GM12892 (cell line): ENCODE data around the gene ADAMTS15.

Experiments used
- DNase-seq: peaks from one replicate; pipeline ENCODE4 v3.0.0; 2011; ENCODE audit not compliant: insufficient read length
- FAIRE-seq: peaks from 2 replicates; lab custom pipeline; 2011; peaks lifted over from hg19 to GRCh38; lab: Jason Lieb, UNC
- POLR2A ChIP-seq: IDR thresholded peaks from 2 replicates; pipeline ENCODE4 v1.6.1; 2011; ENCODE audit warnings: low read depth, low read length, control low read depth
- POLR2AphosphoS5 ChIP-seq: IDR thresholded peaks from 2 replicates; pipeline ENCODE4 v1.6.1; 2011; ENCODE audit warnings: low read depth, low read length, control low read depth
- TAF1 ChIP-seq: IDR thresholded peaks from 2 replicates; pipeline ENCODE4 v1.6.1; 2011; ENCODE audit warnings: low read depth, mild to moderate bottlenecking, control low read depth, low read length, borderline replicate concordance

The ADAMTS15 gene

DNA sequence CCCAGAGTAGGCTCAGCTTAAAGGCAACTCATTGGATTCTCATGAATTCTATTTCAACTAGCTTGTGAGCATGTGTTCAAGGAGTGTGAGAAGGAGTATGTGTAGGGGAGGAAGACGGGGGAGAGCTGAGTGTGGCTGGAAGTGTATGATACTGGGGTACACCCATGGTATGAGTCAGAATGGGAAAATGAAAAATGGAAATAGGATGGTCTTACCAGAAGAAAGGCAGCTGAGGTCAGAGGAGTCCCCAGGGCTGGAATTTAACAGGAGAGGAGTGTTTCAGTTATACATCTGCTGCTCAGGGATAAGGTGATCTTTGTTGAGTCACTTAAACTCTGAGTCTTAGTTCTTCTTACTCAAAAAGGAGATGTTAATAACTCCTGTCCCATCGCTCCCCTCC, 6.7 kb upstream of the ADAMTS15 start:
- no peak for FAIRE-seq
- TF ChIP-seq POLR2AphosphoS5 (no peak), POLR2A (no peak), TAF1 (no peak)
- DNase-seq = no peak

DNA sequence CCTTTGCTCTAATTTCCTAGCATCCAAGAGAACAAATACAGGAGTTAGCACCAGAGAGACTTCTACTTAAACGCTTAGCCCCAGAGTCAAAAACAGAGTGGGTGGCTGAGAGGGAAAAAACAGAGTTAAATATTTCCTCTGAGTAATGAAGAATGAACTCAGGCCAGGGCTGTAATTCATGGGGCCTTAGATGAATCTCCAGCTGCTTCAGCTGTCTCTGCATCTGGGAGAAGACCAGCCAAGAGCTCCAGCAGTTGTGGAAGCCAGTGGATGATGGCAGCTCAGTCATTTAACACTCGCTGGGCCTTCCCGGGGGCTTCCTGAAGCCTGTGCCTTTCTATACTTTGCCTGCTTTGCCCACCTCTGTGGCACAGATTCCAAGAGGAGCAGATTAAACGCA, 5.7 kb upstream of the ADAMTS15 start:
- FAIRE-seq = no peak
- DNase-seq = no peak
- TF ChIP-seq TAF1 = no peak
- TF ChIP-seq POLR2A = no peak
- no peak for TF ChIP-seq POLR2AphosphoS5

DNA sequence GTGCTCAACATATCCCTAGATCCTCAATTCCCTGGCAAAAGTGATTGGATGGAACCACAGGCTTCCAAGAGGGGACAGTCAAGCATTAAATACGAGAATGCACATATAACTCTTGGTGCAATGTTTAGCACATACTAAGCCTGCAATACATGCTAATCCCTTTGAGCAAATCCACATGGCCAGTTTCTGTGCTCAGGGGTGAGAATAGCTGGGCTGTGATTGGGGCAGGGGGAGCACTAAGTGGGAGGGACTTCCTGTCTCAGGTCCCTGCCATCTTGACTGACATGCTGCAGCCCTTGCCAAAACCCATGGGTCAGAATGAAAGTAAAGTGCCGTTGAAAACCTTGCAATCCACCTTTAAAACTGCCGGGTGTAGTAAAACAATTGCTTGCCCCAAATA, 2.7 kb upstream of the ADAMTS15 start:
- no peak for FAIRE-seq
- no peak for TF ChIP-seq TAF1
- TF ChIP-seq POLR2A = no peak
- no peak for TF ChIP-seq POLR2AphosphoS5
- DNase-seq = no peak

DNA sequence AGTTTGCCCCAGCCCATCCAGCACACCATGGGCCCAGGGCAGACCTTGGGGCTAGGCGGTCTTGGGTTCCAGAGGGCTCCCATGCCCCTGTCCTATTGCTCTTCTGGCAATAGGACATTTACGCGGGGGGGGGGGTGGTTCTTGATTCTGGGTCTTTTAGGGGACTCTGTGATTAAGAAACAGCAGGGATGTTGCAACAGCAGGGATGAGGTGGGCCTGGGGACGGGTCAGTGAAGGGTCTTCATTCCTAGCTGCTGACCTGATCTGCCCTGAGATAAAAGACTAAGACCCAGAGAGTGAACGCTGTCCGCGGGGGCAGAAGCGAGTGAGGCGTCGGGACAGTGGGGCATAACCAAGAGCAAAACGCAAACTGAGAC, 418 bp upstream of the ADAMTS15 start:
- no peak for DNase-seq
- FAIRE-seq = no peak
- TF ChIP-seq POLR2AphosphoS5 = no peak
- no peak for TF ChIP-seq TAF1
- TF ChIP-seq POLR2A = no peak

GRCh38 chr11:130449310-130449990, 1.0 kb downstream of the ADAMTS15 start:
- DNase-seq (no peak), FAIRE-seq (no peak)
- TF ChIP-seq POLR2A (no peak), TAF1 (no peak), POLR2AphosphoS5 (no peak)

- no peak for TF ChIP-seq POLR2A
- TF ChIP-seq TAF1 = no peak
- no peak for TF ChIP-seq POLR2AphosphoS5
Observed at GRCh38 chr11:130449996-130450769, 1.7 kb downstream of the ADAMTS15 start.

GRCh38 chr11:130451231-130452019, 3.0 kb downstream of the ADAMTS15 start:
- DNase-seq = no peak
- no peak for FAIRE-seq
- TF ChIP-seq POLR2A = no peak
- no peak for TF ChIP-seq TAF1
- TF ChIP-seq POLR2AphosphoS5 = no peak

More at GRCh38 chr11:130449996-130450769, 1.7 kb downstream of the ADAMTS15 start:
- no peak for FAIRE-seq
- DNase-seq = no peak

DNA sequence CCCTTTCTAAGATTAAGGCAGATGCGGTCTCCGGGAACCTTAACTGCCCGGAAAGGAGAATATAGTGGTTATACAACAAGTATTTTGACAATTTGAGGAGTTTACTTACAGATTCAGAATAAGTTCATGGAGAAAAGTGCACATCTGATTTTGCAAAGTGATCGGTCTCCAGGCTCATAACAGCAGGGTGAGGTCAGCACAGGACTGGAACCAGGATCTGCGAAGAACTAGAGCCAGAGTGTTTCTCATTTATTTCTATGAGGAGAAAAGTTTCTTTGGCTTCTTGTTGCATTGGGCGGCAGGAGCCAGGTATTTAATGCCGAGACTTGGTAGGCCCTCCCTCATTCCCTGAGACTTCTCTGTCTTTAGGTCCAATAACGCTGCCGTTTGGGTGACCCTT, 3.7 kb downstream of the ADAMTS15 start:
- FAIRE-seq (no peak), DNase-seq (no peak)
- TF ChIP-seq POLR2AphosphoS5 (no peak), POLR2A (no peak), TAF1 (no peak)

DNA sequence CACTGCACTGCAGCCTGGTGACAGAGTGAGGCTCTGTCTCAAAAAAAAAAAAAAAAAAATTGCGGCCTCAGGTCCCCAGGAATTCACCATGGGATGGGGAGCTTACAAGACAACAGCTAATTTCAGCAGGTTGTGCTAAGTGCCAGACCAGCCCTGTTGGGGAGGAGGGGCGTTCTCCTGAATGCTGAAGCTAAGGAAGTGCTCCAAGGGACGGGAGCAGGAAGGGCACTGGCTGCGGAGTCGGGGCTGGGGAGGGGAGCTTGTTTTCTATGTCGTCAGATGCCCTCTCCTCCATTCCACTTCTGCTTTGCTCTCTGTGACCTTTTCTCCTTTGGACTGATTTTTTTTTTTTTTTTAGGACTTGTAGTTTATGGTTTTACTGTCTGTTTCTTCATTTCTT, 4.5 kb downstream of the ADAMTS15 start:
- TF ChIP-seq POLR2AphosphoS5 (no peak), TAF1 (no peak), POLR2A (no peak)
- no peak for DNase-seq
- FAIRE-seq = no peak

DNA sequence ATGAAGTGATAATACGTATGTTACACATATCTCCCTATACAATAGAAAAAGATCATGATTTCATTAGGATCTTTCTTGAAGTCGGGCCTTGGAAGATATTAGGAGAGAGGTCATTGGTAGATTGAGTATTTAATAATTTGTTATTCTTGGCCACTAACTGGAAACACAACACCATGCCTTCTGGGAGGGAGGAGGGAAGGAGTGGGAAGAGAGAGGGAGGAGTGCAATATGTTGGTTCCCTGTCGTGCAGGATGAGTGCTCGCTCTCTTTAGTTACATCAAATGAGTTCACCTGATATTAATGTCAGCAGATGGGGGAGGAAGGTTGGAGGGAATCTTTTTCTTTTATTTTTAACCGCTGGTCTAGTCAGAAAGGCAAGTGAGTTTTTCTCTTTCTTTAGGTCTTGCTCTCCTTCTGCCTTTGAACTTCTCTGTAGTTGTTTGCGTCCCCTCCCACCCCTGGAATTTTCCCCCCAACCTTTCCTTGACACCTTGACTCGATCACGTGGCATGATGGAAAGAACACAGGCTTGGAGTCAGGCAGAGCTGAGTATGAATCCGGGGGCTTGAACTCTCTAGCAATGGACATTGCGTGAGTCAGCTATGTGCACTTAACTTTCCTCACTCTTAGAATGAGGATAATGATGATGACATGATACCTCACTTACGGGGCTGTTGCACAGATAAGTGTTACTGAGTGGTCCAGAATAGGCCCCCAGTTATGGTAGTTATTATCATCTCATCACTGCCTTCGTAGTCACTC, 6.2 kb downstream of the ADAMTS15 start:
- DNase-seq = no peak
- TF ChIP-seq POLR2A (no peak), POLR2AphosphoS5 (no peak), TAF1 (no peak)
- no peak for FAIRE-seq
